ENCODE measurements around the gene GOLGA6D. TPM values are rescaled to one million over a fixed set of nuclear protein-coding genes. Genes with fewer than 3 reads are reported as not detected.

GOLGA6D gene
- total and polyA plus RNA-seq, 2 of the 4 experiments (the other 2 are of a cell fraction), result not detected

- Histone ChIP-seq H2AFZ (replicated peaks; ENCODE audit: low read length, poor library complexity) (no peak overlapping the region), H3K4ac (ENCODE audit: low read depth, low read length) (no peak overlapping the region), H4K20me1 (ENCODE audit: insufficient read depth, low read length) (no peaks in the 10 kb centered on the region), H2AK5ac (ENCODE audit: low read depth, low read length) (no peak overlapping the region), H3K4me1 (ENCODE audit: control insufficient read depth, insufficient read depth, low read length) (no peaks in the 10 kb centered on the region), H3K4me2 (ENCODE audit: low read depth, low read length) (no peak overlapping the region), H4K5ac (ENCODE audit: low read depth, low read length) (no peak overlapping the region), H3K56ac (ENCODE audit: extremely low read depth, insufficient read depth, low read length) (no peak overlapping the region), H3K23ac (ENCODE audit: low read depth, low read length) (no peak overlapping the region), H3K27ac (ENCODE audit: insufficient read depth, low read length) (no peak overlapping the region), H3K9me3 (ENCODE audit: control insufficient read depth, insufficient read depth, low read length) (no peaks in the 10 kb centered on the region), H2BK20ac (ENCODE audit: low read depth, low read length) (no peak overlapping the region), H3K36me3 (ENCODE audit: control insufficient read depth, insufficient read depth, low read length) (no peaks in the 10 kb centered on the region), H2BK5ac (ENCODE audit: low read depth, low read length, poor library complexity, severe bottlenecking) (no peak overlapping the region), H3K4me3 (ENCODE audit: insufficient read depth, low read depth, low read length) (no peak overlapping the region), H3K79me1 (ENCODE audit: low read depth in 1 of 2, low read length in 2 of 2) (no peaks in the 10 kb centered on the region), H3K27me3 (ENCODE audit: control insufficient read depth, insufficient read depth, low read length) (peaks cover 36% of the 10 kb centered on the region), H3K18ac (ENCODE audit: low read depth, low read length) (no peak overlapping the region), H2BK15ac (ENCODE audit: low read depth, low read length) (no peak overlapping the region), H3K9ac (ENCODE audit: low read depth, low read length) (no peak overlapping the region), H2AK9ac (replicated peaks; ENCODE audit: low read depth, low read length, poor library complexity) (no peak overlapping the region), H3K9me1 (ENCODE audit: insufficient read depth, low read length) (no peaks in the 10 kb centered on the region), H4K91ac (ENCODE audit: insufficient read depth, low read depth, low read length) (no peak overlapping the region), H3K14ac (replicated peaks; ENCODE audit: low read depth, low read length) (no peak overlapping the region), H2BK120ac (ENCODE audit: low read depth, low read length) (no peak overlapping the region), H4K8ac (ENCODE audit: low read depth in 2 of 2, low read length in 2 of 2) (no peak overlapping the region)
- intact Hi-C loops (cut with micrococcal nuclease) (no loop called here), dilution Hi-C loops (cut with HindIII; ENCODE audit: low sequenced_read_pairs, unreplicated experiment) (no loop called here), in situ Hi-C loops (cut with MboI; ENCODE audit: low sequenced_read_pairs) (no loop called here)
- no peak for DNase-seq
- TF ChIP-seq CEBPB (IDR thresholded peaks at IDR 0.05; ENCODE audit: low read depth, low read length) (no peak), BHLHE40 (IDR thresholded peaks at IDR 0.05; ENCODE audit: low read depth, low read length) (no peak), RCOR1 (IDR thresholded peaks at IDR 0.05; ENCODE audit: insufficient replicate concordance, low read length) (no peak), ELK1 (IDR thresholded peaks at IDR 0.05; ENCODE audit: borderline replicate concordance, low read depth, low read length) (no peak), USF2 (IDR thresholded peaks at IDR 0.05; ENCODE audit: low read depth, low read length) (no peak), RFX5 (IDR thresholded peaks at IDR 0.05; ENCODE audit: low read depth, low read length) (no peak), FOS (IDR thresholded peaks at IDR 0.05; ENCODE audit: low read depth, low read length) (no peak), SMC3 (IDR thresholded peaks at IDR 0.05; ENCODE audit: low read depth, low read length) (no peak), MAFK (IDR thresholded peaks at IDR 0.05; ENCODE audit: low read depth, low read length) (no peak), MXI1 (IDR thresholded peaks at IDR 0.05; ENCODE audit: borderline replicate concordance, low read depth, low read length) (no peak), RAD21 (IDR thresholded peaks at IDR 0.05; ENCODE audit: low read length) (no peak), CHD1 (IDR thresholded peaks at IDR 0.05; ENCODE audit: low read depth, low read length) (no peak), POLR2A (IDR thresholded peaks at IDR 0.05; ENCODE audit: low read depth, low read length) (no peak), MAZ (IDR thresholded peaks at IDR 0.05; ENCODE audit: borderline replicate concordance, low read depth, low read length) (no peak)
- ATAC-seq (ENCODE audit: low read depth), result no peak
- ChIA-PET POLR2A (ENCODE audit: unreplicated experiment) (no interaction called here), CTCF (no interaction called here)
- no TSS peak for BruUV-seq (replicated peaks)
- 84% methylated on average over 4 of the region's 13 CpGs; no CpG with 5 or more reads in 1 of the 2 experiments for WGBS, 2 experiments (ENCODE audit: extremely low coverage in 2 of 2, insufficient read length in 1 of 2)
These were observed 30.6 kb downstream of the GOLGA6D start for GRCh38 chr15:75313116-75313845.
